NCI-H2107 (cell line): ENCODE data around the gene C3.
"Not testable (repeated sequence)": the region's sequence is repeated elsewhere in the genome, so short reads cannot be mapped to it uniquely, and the experiment has no call there.

ENCODE experiments used
- DNase-seq: peaks from one replicate; lab custom pipeline; 2025; lab: John Stamatoyannopoulos, UW

C3 gene

DNA sequence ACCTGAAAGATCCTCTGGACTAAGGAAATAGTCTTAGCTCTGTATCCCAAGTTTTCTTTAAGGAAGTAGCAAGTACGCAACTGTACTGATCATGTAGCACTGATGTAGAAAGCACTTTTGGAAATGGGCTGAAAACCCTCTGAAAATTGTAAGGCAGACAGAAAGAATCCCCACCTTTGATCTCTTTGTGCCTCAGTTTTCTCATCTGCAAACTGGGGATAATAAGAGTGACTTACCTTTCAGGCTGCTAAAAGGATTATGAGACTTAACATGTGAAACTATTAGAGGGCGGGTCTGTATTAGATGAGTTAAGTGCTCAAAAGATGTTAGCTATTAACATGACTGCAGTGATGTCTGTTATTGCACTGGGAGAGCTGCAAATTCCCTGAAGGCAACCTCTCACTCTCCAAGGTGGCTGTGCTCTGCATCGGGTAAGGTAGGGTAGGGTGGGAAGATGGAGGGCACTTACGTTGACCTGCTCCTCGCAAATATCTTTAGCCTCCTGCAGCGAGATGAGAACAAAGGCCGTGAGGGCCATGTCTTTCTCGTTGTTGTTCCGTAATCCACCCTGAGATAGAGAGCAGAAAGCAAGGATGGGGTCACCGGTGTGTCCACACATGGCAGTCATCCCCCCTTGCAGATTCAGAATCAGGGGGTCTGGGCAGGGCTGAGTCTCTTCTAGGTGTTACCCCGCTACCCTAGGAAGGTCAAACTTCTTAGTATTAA is 30.1 kb downstream of the C3 start:
- no peak for DNase-seq

DNA sequence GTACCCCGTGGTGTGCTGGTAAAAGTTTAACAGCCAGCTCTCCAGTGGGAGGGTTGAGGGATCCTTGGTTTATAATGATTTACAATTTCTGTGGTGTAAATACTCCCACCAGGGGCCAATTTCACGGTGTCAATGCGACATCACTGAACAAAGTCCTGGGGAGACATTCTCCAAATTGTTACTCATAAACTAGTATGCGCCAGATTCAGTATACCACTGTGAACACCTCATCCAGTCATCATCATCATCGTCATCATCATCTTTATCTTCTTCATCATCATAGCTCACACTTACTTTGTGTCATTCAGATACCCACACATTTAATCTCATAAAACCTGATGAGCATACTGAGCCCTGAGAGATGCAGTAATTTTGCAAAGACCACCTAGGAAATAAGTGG is 33.3 kb downstream of the C3 start:
- DNase-seq, result no peak

DNA sequence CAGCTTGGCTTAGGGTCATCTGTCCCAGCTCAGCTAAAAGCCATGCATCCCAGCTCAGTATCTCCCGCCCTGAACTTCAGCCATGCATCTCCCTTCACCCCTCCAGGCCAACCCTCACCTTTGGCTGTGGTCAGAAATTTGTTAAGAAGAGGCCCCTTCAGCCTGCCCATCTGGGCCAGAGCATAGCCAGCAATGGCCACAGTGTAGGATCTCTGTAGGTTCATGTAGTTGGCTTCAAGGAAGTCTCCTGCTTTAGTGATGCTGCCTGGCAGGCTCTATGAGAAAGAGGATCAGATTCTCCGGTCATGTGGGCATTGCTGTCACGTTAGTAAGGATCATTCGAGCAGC is 33.8 kb downstream of the C3 start:
- no peak for DNase-seq

- no peak for DNase-seq
These were observed 34.4 kb downstream of the C3 start for GRCh38 chr19:6685962-6686627.

DNA sequence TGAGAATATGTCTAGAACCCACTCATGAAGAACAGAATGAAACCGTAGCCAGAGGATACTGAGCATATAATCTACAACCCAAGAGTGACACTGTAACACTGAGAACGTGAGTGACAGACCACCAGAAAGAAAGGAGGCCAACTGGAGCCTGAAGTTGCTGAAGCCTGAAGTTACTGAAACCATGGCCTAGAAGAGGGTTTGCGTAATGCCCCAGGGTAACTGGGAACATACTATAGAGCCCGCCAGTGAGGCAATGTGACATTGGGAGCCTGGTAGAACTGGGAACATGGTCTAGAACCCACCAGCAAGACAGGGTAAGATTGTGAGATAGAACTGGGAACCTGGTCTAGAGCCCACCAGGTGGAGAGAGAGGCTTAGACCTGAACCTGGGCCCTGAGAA is 35.0 kb downstream of the C3 start:
- DNase-seq, result no peak

- DNase-seq, result no peak
These were observed 36.5 kb downstream of the C3 start for GRCh38 chr19:6683971-6684370.

DNA sequence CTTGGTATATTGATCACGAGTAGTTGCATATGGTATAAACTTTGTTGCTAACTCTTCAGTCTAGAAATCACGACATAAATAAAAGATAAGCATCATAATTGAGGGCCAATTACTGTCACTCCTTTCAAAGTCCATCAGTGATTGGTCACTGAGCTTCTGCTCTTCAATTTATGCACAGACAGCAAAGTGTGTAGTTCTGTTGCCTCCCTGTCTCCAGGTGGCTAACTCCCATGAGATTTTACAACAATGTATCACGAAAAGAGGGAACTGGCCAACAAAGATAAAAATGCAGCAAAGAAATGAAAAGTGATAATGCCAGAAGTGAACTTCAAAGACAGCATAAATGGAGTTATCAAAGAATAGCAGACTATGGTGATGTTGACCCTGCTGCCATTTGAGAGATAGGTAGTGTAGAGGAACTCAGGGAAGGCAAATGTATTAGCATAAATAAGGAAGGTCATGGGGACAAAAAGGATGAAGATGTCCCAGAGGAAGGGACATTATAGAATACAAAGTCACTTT is 37.8 kb downstream of the C3 start:
- no peak for DNase-seq

DNA sequence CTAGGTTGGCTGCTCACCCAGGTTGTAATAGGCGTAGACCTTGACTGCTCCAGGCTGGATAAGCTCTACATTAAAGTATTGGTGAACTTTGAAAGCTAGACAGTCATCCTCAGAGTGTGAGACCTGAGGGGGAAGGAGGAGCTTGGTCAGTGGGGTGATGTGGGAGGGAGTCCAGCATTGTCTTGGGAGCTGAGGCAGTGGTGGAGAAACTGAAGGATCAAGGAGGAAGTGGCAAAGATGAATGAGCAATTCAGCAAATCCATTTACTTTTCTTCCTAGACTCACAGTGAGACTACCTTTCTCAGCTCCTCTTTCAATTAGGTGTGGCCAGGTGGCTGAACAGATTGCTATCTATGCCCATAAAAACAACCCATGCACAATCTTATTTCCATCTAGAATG is 40.3 kb downstream of the C3 start:
- no peak for DNase-seq

- no peak for DNase-seq
These were observed 41.3 kb downstream of the C3 start for GRCh38 chr19:6679139-6679538.

- DNase-seq, result no peak
These were observed 41.8 kb downstream of the C3 start for GRCh38 chr19:6678690-6679109.

GRCh38 chr19:6677883-6678689 is 42.4 kb downstream of the C3 start:
- no peak for DNase-seq

- no peak for DNase-seq
These were observed 43.0 kb downstream of the C3 start for GRCh38 chr19:6677495-6677882.

GRCh38 chr19:6676288-6676687 is 44.2 kb downstream of the C3 start:
- no peak for DNase-seq

- DNase-seq, result no peak
These were observed 45.6 kb downstream of the C3 start for GRCh38 chr19:6674868-6675305.

DNA sequence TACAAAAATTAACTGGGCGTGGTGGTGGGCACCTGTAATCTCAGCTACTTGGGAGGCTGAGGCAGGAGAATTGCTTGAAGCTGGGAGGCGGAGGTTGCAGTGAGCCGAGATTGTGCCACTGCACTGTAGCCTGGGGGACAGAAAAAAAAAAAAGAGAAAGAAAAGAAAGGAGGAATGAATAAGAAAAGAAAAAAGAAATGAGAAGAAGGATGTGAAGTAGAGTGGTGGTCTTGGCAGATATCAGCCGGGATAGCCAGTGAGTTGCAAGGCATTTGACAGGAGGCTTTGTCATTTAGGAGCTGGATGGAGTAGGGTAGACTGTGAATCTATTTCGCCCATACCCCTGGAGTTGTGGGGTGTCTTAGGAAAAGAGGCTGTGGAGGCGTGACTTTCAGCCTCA is 46.0 kb downstream of the C3 start:
- DNase-seq, result not testable (repeated sequence)

- DNase-seq, result no peak
These were observed 47.7 kb downstream of the C3 start for GRCh38 chr19:6672693-6673290.

DNA sequence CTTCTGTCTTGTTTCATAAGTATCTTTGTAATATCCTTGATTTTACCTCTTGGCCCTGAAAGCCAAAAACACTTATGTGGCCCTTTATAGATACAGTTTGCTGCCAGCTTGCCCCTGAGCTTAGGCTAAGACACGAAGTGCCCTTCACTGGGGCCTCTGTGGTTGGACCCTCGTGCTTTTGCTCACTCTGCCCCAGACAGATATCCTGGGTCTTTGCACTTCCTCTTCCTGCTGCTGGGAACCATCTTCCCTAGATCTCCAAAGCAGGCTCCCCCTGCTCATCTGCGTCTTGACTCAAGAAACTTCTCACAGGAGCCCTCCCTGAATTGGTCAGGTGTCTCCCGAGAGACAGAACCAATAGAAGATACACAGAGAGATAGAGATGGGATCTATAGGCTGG is 48.5 kb downstream of the C3 start:
- no peak for DNase-seq

- DNase-seq, result no peak
These were observed 51.8 kb downstream of the C3 start for GRCh38 chr19:6668691-6669090.

GRCh38 chr19:6667114-6667627 is 53.3 kb downstream of the C3 start:
- no peak for DNase-seq

DNA sequence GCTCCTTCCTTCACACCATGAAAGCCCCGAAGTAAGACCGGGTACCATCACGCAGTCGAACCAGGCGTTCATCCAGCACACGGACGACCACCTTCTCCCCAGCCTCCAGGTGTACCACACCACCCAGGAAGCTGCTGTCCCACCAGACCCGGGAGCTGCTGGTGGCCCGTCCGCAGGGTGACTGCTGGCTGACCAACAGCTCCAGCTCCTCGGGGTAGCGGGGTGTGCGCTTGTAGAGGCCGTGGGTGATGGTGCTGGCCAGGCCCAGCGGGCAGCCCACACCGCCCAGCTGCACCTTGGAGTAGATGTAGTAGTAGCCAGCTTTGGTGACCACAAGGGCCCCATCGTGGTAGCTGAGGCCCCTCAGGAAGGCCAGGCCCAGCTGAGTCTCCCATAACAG is 55.5 kb downstream of the C3 start:
- no peak for DNase-seq

DNA sequence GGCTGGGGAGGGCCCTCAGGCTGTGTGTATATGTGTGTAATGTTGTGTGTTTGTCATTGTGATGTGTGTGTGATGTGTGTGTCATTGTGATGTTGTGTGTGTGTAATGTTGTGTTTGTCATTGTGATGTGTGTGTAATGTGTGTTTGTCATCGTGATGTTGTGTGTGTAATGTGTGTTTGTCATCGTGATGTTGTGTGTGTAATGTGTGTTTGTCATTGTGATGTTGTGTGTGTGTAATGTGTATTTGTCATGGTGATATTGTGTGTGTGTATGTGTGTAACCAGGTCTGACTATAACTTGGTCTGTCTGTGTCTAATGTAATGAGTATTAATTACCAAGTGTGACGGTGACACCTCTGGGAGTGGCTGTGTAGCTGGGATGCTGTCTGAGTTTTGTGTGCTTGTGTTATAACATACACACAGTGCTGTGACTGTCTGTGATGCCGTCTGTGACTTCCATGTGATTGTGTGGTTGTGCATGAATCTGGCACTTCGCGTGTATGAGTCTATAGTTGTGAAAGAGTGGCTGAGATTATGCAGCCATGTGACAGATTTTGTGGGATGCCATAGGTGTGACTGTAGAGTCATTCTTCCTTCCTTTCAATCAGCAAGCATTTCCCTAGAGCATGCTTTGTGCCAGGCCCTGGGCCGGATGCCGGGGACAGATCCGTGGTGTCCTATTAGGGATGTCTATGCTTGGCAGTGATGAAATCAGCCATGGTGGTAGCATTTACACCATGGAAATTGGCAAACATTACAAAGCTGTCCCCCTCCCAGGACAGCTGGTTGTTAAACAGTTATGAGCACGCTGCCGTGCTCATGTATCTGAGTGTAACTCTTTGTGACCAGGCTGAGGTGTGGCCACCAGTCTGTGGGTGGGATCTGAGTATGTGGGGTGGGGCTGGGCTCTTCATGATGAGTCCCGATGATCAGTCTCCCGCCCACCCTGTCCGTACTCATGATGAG is 56.9 kb downstream of the C3 start:
- no peak for DNase-seq
